Breast epithelium (tissue), 3 donors: Measurements from ENCODE around the gene CALHM3.

Experiments
- POLR2A ChIP-seq: fragments of 450-650 bp; IDR thresholded peaks from one replicate; pipeline ENCODE4 v1.6.1; 2016; ENCODE audit warnings: antibody characterized with exemption, mild to moderate bottlenecking, moderate library complexity
- TF ChIP-seq, protein P1 (sequence below), 3 donors: fragments of 450-650 bp; IDR thresholded peaks; one replicate each; pipeline ENCODE4 v1.5.1; 2016 to 2017; ENCODE audit warnings: antibody characterized with exemption in 3 of 3, mild to moderate bottlenecking in 3 of 3, moderate library complexity in 3 of 3

GRCh38 chr10:103481974-103482531, 3.0 kb upstream of the CALHM3 start:
- no peak for TF ChIP-seq POLR2A
- TF ChIP-seq, protein P1, sequence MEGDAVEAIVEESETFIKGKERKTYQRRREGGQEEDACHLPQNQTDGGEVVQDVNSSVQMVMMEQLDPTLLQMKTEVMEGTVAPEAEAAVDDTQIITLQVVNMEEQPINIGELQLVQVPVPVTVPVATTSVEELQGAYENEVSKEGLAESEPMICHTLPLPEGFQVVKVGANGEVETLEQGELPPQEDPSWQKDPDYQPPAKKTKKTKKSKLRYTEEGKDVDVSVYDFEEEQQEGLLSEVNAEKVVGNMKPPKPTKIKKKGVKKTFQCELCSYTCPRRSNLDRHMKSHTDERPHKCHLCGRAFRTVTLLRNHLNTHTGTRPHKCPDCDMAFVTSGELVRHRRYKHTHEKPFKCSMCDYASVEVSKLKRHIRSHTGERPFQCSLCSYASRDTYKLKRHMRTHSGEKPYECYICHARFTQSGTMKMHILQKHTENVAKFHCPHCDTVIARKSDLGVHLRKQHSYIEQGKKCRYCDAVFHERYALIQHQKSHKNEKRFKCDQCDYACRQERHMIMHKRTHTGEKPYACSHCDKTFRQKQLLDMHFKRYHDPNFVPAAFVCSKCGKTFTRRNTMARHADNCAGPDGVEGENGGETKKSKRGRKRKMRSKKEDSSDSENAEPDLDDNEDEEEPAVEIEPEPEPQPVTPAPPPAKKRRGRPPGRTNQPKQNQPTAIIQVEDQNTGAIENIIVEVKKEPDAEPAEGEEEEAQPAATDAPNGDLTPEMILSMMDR (IDR thresholded peaks at IDR 0.05) = peak; percentile 21 to 57 (median 48)
